SKM-1 (cell line): ENCODE results near the gene ZNF668.
A peak's percentile ranks its signal among the peaks of the same experiment; 100 is the strongest.
"Not testable (repeated sequence)": the region's sequence is repeated elsewhere in the genome, so short reads cannot be mapped to it uniquely, and the experiment has no call there.

Experiments
- DNase-seq: peaks from one replicate; lab custom pipeline; 2025; ENCODE audit not compliant: unreplicated experiment; lab: John Stamatoyannopoulos, UW

Gene ZNF668

DNA sequence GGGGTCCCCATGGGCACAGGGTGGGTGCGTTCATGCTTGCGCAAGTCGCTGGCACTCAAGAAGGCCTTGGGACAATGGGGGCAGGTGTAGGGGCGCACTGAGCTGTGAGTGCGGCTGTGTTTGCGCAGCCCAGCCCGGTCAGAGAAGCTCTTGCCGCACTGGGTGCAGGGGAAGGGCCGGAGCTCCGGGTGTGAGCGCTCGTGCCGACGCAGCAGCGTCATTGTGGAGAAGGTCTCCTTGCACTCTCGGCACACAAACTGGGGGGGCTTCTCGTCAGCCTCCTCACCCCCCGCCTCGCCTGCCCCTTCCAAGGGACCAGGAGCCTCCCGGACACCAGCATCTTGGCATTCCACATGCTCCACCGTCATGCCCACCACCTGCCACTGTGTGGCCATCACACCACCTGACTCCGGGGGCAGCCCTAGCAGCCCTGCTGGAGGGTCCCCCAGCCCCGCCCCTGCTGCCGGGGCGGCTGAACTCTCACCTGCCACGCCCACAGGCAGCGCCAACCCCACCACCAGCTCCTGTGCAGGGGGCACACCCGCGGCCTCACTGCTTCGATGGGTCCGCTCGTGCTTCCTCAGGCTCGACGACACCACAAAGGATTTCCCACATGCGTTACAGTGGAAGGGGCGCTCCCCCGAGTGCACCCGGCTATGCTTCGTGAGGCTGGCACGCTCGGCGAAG, 12.8 kb downstream of the ZNF668 start:
- DNase-seq = no peak

DNA sequence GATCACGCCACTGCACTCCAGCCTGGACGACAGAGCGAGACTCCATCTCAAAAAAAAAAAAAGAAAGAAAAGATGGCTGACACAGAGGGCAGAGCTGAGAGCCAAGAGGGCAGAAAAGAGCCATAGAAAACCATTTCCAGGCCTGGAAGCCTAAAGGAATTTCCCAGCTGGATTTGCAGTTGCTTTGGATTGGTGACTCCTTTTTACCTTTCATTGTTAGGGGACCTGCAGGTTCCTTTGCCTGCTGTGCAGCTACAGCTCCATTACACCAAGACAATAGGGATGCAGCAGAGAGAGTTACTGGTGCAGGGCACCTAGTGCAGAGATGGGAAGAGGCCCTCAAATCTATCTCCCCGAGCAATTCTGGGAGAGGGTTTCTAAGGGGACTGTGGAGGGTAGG, 18.4 kb downstream of the ZNF668 start:
- DNase-seq = no peak

DNA sequence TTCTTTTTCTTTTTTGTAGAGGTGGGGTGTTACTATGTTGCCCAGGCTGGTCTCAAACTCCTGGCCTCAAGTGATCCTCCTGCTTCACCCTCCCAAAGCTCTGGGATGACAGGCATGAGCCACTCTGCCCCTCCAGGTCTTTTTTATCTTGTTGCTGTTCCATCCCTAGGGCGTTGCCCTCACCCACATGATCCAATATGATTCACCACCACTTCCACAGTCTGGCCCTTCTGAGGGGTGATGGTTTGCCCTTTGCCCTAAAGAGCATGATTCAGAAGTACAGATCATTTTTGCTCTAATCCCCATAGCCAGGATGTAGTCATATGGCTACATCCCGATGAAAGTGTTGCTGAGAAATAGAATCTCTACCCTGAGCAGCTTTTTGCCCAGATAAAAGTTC, 21.9 kb downstream of the ZNF668 start:
- DNase-seq = no peak

DNA sequence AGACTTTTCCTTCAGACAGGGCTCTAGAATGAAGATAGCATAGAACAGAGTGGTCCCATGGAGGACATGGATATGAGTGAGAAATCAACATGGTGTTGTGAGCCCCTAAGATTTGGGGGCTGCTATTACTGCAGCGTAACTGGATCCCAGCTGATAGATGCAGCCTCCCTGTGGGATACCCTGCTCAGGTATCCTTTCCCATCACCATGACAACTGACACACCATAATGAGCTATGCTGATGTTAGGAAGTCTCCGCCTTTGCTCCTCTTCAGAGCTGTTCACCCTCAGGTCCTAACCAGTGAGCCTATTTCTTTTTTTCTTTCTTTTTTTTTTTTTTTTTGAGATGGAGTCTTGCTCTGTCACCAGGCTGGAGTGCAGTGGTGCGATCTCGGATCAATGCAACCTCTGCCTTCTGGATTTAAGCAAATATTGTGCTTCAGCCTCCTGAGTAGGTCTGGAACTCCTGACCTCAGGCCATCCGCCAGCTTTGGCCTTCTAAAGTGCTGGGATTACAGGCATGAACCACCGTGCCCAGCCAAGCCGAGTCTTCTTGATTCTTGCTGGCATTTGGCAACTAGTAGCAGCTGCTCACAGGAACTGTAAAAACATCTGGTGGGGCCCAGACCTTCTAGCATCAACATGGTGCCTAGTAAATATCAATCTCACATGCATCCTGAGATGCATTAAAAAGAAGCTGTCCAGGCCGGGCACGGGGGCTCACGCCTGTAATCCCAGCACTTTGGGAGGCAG, 23.6 kb downstream of the ZNF668 start:
- DNase-seq = no peak

DNA sequence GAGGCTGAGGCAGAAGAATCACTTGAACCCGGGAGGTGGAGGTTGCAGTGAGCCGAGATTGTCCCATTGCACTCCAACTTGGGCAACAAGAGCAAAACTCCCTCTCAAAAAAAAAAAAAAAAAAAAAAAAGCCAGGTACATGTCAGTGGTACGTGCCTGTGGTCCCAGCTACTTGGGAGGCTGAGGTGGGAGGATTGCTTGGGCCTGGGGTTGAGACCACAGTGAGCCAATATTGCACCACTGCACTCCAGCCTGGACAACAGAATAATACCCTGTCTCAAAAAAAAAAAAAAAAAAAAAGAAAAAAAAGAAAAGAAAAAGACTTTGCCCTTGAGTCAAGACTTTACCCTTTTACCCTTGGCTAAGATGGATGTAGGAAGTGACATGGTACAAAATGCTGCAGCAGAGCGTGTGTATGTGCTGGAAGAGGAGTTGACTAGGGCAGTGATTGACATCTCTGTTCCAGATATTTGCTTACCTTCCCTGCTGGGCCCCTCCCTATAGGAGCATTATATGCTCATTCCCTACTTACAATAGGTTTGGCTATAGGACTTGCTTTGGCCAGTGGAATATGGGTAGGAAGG, 30.1 kb downstream of the ZNF668 start:
- DNase-seq = no peak

DNA sequence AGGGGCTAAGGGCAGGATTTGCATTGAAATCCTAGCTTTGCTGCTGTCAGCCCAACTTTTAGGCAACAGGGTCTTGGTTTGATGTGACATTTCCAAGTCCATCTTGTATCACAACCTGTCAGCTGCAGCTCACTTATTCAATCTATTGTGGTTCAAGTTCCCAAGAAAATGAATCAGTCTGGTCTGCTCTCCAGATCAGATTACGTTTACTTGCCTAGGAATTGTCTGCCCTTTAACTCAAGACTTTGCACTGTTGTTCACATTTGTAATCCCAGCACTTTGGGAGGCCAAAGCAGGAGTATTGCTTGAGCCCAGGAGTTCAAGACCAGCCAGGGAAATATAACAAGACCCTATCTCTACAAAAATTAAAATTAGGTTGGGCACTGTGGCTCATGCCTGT, 30.7 kb downstream of the ZNF668 start:
- no peak for DNase-seq

DNA sequence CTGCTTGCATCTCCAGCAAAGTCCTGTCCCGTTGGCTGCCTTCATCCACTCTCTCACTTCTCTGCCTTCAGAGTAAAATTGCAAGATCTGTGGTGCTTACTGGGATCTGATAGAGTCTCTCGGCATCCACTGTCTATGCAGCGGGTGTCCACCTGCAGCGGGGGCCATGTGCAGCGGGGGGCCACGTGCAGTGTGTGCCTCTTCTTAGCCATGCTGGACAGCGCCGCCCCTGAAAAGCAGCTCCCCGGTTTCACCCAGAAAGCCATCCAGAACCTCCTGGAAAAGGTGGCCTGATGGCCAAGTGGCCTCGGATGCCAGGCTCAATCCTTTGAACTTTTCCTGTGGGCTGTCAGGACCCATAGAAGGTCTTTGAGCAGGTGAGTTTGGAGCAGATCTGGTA, 31.2 kb downstream of the ZNF668 start:
- DNase-seq = no peak

DNA sequence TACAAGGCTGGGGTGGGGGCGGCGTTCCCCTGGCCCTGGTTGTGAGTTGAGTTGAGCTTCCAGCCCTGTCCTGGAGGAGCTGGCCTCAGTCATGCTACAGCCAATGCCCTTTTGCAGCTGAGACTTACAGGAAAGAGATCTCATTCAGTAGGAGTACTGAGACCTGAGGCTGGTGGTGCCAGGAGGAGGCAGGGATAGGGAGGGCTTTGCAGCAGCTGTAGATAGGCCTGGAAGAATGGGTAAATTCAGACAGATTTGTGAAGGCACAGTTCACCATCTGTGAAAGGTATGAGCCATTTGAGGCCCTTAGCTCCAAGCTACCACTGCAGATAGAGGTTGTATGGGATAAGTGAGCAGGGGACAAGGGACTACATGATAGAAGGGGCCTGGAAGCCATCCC, 35.0 kb downstream of the ZNF668 start:
- no peak for DNase-seq

DNA sequence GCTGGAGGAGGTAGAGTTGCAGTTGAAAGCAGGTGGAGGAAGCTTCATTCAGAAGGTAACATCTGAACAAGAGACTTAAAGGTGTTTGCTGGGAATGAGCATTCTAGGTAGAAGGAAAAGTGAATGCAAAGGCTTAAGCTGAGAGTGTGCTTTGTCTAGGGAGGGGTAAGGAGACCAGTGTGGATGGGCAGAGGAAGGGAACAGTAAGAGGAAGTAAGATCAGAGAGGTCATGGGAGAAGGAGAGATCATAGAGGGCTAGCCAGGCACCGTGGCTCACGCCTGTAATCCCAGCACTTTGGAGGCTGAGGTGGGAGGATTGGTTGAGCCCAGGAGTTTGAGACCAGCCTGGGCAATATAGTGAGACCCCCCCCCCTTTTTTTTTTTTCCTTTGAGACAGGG, 37.3 kb downstream of the ZNF668 start:
- DNase-seq = peak; percentile 52

DNA sequence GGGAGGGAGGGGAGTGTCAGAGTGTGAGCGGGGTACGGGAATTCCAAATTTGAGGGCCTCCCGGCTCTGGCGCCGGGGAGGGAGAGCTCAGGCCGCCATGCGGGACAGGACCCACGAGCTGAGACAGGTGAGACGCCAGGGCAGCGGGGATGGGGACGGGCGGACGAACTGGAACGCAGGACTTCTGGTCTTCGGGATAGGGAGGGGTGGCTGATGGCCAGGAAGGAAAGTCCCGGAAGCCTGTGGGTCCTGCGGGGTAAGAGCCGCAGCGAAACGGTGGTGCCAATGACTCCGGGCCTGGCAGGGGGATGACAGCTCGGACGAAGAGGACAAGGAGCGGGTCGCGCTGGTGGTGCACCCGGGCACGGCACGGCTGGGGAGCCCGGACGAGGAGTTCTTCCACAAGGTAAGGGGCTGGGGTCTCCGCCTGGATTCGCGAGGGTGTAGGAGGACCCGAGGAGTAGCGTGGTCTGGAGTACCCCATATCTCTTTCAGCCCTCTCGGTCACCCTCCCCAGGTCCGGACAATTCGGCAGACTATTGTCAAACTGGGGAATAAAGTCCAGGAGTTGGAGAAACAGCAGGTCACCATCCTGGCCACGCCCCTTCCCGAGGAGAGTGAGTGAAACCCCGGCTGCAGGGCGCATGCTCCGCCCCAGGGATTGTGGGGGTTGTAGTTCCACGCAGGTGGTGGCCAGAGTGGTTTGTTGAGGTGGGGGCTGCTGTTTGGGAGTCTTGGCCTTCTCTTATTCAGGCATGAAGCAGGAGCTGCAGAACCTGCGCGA, 40.1 kb downstream of the ZNF668 start:
- peak; percentile 69 for DNase-seq

DNA sequence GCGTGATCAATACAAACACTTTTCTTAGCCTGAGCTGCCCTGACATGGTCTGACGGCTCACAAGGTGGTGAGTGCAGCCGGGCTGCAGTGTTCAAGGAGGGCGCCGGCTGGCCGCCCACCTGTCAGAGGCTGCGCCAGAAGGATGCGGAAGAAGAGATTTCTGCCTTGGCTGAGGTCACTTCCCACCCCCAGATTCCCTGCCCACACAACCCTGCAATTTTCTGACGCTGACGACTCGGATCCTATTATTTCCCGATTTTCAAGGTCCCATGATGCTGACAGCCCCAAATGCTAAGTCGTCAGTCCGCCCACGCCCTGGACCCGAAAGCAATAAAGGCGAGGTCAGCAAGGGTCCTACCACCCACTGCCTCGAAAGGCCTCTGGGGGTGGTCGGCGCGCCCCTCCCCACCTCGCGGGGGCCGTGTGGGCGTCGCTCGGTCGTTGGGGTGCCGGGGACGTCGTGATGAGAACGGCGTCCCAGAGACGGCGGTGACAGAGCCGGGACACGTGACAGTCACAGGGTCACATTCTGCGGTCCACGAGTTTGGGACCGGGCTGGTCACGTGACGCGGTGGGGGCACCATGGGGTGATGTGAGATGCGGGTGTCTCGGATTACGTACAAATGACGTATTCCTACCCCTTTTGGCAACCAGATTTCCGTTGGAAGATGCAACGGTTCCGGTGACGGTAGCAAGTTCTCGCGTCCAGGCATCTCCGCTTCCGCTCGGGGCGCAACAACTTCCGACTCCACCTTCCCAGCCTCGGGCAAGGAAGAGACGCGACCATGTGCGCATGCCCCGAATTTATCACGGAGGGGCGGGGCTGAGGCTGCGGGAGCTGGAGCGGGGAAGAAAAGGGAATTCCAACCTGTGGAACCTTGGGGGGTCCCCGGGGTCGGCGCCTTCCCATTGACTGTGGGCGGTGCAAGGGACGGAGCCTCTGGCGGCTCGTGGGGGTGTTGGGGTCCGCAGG, 41.0 kb downstream of the ZNF668 start, which contains the start of gene STX4:
STX4 (plus strand) TSS at position 823 of the 973 bp plus-strand sequence. CDS start 248 bp downstream, outside the sequence.
- DNase-seq = peak; percentile 92

DNA sequence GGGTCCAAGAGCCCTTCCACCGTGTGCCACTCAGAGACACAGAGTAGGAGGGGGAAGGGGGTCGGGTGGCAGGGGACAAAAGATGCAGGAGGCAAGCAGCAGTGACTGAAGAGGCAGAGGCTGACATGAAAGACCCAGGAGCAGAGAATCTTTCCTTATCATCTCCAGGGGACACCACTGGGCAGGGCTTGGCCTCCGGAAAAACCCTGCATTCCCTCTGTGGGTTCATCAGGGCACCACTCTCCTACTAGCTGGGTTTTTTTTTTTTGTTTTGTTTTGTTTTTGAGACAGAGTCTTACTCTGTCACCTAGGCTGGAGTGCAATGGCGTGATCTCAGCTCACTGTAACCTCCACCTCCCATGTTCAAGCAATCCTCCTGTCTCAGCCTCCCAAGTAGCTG, 42.8 kb downstream of the ZNF668 start:
- no peak for DNase-seq

DNA sequence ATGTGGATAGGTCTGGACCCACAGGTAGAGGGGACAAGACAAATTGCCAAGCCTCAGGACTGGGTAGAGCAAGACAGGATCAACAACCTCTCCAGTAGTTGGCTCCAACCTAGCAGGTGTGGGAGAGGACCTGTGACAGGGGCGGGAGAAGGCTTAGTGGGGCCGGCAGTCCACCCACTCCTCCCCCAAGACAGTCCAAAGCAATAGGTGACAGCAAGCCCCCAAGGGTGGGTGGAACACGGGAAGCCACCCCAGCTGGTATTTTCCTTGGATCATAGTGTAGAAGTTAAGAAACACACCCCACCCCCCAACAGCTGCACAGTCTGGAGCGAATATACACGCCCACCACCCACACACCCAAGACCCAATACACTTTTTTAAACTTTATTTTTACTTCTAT, 44.8 kb downstream of the ZNF668 start:
- DNase-seq = no peak

DNA sequence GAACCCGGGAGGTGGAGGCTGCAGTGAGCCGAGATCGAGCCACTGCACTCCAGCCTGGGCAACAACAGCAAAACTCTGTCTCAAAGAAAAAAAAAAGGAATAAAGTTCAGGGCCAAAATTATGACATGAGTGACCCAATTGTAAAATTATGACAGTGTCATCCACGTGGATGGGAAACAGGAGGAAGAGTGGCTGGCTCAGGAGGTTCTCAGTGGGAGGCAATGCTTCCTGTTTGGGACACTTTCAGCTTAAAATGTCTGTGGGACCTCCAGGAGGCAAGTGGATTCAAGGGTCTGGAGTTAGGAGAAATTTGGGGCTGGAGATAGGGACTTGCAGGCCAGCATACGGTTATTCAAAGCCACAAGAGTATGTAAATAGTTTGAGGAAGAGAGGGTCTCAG, 48.7 kb downstream of the ZNF668 start:
- no peak for DNase-seq

DNA sequence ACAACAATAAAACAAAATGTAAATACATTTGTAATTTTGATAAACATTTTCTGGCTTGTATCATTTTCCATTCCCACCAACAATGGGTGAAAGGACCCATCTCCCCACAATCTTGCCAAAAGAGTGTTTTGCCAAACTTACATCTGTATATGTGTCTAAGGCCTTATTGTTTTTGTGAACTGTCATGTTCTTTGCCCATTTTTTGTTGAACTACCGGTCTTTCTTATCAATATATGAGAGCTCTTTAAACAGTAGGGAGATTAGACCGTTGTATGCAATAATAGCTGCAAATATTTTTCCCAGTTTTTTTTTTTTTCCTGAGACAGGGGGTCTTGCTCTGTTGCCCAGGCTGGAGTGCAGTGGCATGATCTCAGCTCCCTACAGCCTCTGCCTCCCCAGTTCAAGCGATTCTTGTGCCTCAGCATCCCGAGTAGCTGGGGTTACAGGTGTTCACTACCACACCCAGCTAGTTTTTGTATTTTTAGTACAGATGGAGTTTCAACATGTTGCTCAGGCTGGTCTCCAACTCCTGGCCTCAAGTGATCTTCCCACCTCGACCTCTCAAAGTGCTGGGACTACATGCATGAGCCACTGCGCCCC, 50.3 kb downstream of the ZNF668 start:
- no peak for DNase-seq

DNA sequence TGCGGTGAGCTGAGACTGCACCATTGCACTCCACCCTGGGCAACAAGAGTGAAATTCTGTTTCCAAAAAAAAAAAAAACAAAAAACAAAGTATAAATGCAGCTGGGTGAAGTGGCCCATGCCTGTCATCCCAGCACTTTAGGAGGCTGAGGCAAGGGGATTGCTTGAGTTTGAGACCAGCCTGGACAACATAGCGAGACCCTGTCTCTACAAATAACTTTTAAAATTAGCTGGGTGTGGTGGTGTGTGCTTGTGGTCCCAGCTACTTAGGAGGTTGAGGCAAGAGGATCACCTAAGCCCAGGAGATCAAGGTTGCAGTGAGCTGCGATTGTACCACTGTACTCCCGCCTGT, 50.8 kb downstream of the ZNF668 start:
- no peak for DNase-seq

DNA sequence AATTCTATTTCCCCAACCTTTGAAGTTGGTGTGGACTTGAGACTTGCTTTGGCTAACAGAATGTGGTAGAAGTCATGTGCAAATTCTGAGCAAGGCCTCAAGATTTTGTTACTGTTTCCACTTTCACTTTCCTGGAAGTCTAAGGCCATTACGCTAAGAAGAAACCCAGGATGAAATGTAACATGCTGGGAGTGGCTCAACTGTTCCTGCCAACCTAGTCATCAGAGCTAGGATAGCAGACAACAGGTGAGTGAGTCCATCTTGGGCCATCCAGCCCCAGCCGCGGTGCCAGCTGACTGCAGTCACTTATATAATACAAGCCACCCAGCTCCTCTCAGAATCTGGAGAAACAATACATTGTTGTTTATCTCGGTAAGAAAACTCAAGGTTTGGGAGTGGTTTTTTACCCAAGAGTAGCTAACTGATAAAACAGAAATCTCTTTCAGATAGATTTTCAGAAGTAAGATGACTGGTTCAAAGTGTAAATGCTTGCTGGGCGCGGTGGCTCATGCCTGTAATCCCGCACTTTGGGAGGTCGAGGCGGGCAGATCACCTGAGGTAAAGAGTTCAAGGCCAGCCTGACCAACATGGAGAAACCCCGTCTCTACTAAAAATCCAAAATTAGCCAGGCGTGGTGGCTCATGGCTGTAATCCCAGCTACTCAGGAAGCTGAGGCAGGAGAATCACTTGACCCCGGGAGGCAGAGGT, 51.3 kb downstream of the ZNF668 start:
- no peak for DNase-seq

DNA sequence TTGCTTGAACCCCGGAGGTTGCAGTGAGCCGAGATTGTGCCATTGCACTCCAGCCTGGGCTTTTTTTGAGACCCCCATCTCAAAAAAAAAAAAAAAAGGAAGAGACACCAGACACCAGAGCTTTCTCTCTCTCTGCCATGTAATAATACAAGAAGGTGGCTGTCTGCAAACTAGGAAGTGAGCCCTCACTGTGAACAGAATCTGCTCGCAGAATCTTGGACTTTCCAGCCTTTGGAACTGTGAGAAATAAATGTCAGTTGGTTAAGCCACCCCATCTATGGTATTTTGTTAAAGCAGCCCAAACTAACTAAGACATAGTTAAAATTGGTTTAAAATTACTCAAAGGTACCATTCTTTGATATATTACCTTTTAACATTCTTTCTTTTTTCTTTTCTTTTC, 53.5 kb downstream of the ZNF668 start:
- DNase-seq = no peak

DNA sequence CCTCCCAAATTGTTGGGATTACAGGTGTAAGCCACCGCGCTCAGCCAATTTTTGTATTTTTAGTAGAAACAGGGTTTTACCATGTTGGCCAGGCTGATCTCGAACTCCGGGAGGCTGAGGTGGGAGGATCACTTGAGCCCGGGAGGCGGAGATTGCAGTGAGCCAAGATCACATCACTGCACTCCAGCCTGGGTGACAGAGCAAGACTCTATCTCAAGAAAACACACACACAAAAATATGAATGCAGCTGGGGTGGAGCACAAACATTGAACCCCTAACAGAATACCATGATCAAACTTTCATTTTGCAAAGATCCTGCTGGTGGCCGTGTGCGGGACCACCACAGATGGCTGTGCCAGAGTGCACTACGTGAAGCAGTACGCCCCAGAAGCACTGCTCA, 56.3 kb downstream of the ZNF668 start:
- not testable (repeated sequence) for DNase-seq
